Rectal smooth muscle tissue (tissue), 1 donor: ENCODE results near the gene ADD2.
"Not testable (repeated sequence)": the region's sequence is repeated elsewhere in the genome, so short reads cannot be mapped to it uniquely, and the experiment has no call there.

Experiments
- H3K27ac ChIP-seq: one replicate; pipeline ENCODE4 v1.7.0; 2013; ENCODE audit warnings: low read depth, low read length, inconsistent platforms
- H3K27me3 ChIP-seq: one replicate; pipeline ENCODE4 v1.7.0; 2013; ENCODE audit warnings: low read length; ENCODE audit not compliant: control insufficient read depth, insufficient read depth
- H3K36me3 ChIP-seq: one replicate; pipeline ENCODE4 v1.7.0; 2013; ENCODE audit warnings: low read length; ENCODE audit not compliant: control insufficient read depth, insufficient read depth
- H3K4me1 ChIP-seq: one replicate; pipeline ENCODE4 v1.7.0; 2013; ENCODE audit warnings: low read length; ENCODE audit not compliant: control insufficient read depth, insufficient read depth
- H3K4me3 ChIP-seq: one replicate; pipeline ENCODE4 v1.7.0; 2013; ENCODE audit warnings: low read length
- H3K9ac ChIP-seq: one replicate; pipeline ENCODE4 v1.7.0; 2013; ENCODE audit warnings: low read length

Gene ADD2

GRCh38 chr2:70643715-70644114 is 124.3 kb downstream of the ADD2 start:
- Histone ChIP-seq H3K9ac (no peak overlapping the region), H3K4me3 (no peak overlapping the region), H3K27ac (no peak overlapping the region), H3K27me3 (no peaks in the 10 kb centered on the region), H3K4me1 (no peaks in the 10 kb centered on the region), H3K36me3 (no peaks in the 10 kb centered on the region)

- Histone ChIP-seq H3K27me3 (no peaks in the 10 kb centered on the region), H3K4me3 (no peak overlapping the region), H3K36me3 (no peaks in the 10 kb centered on the region), H3K4me1 (no peaks in the 10 kb centered on the region), H3K27ac (no peak overlapping the region), H3K9ac (no peak overlapping the region)
Observed at GRCh38 chr2:70641263-70641784, 126.7 kb downstream of the ADD2 start.

- H3K4me1 ChIP-seq: no peaks in the 10 kb centered on the region
Observed at GRCh38 chr2:70639841-70640436, 128.1 kb downstream of the ADD2 start.

DNA sequence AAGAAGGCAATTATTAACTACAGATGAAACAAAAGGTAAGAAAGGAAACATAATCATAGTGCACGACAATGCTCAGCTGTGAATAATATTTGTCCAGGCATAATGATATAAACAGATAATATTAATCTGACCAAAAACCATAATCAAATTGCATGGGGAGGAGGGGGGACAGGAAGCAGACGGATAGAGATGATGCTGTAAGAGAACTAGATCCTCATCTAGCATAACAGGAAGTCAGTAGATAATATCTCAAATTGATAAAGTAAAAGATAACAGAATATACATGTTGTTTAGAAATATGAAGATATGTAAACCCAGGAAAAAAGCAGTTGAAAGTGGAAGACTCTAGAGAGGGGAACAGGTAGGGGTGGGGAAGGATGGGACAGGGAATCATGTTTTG is 129.4 kb downstream of the ADD2 start:
- Histone ChIP-seq H3K9ac (no peak overlapping the region), H3K4me1 (no peaks in the 10 kb centered on the region), H3K4me3 (no peak overlapping the region), H3K27me3 (no peaks in the 10 kb centered on the region), H3K36me3 (no peaks in the 10 kb centered on the region), H3K27ac (no peak overlapping the region)

More at GRCh38 chr2:70639841-70640436, 128.1 kb downstream of the ADD2 start:
- no peak overlapping the region for H3K4me3 ChIP-seq
- no peak overlapping the region for H3K27ac ChIP-seq
- H3K36me3 ChIP-seq: no peaks in the 10 kb centered on the region
- no peaks in the 10 kb centered on the region for H3K27me3 ChIP-seq
- no peak overlapping the region for H3K9ac ChIP-seq

DNA sequence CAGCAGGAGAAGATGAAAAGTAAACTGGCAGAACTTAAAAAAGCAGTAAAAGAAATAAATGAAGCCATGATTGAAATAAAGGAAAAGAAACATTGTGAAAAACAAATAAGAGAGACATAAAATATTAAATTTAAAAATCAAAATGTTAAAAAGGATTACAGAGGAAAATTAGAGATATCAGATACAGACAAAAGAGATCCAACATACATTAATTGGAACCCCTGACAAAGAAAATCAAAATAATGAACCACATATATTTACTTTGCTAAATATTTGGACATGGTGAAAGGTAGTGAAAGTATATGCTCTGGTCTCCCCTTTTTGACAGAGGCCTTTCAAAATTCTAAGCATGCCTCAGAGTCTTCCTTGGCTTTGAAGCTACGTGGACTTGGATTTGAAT is 134.5 kb downstream of the ADD2 start:
- no peaks in the 10 kb centered on the region for H3K27me3 ChIP-seq
- no peaks in the 10 kb centered on the region for H3K4me1 ChIP-seq
- no peak overlapping the region for H3K27ac ChIP-seq
- no peaks in the 10 kb centered on the region for H3K36me3 ChIP-seq
- H3K9ac ChIP-seq: no peak overlapping the region
- H3K4me3 ChIP-seq: no peak overlapping the region

DNA sequence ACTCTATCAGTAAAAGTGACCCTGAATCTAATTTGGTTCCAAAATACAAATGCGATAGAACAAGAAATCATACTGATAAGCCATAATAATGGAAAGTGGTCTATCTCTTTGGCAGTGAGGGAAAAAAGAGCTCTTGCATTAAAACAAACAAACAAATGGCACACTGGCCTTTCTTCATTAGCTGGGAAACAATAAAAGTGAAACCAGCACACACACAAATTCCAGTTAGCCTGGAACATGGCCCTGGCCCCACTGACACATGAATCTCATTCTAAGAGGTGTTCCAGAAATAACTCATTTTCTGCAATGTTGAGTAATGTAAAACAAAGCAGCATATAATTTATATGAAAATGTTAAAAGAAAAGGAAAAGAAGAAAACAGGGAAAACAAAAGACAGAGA is 135.0 kb downstream of the ADD2 start:
- no peak overlapping the region for H3K9ac ChIP-seq
- no peaks in the 10 kb centered on the region for H3K36me3 ChIP-seq
- no peaks in the 10 kb centered on the region for H3K4me1 ChIP-seq
- H3K4me3 ChIP-seq: no peak overlapping the region
- no peaks in the 10 kb centered on the region for H3K27me3 ChIP-seq
- no peak overlapping the region for H3K27ac ChIP-seq

DNA sequence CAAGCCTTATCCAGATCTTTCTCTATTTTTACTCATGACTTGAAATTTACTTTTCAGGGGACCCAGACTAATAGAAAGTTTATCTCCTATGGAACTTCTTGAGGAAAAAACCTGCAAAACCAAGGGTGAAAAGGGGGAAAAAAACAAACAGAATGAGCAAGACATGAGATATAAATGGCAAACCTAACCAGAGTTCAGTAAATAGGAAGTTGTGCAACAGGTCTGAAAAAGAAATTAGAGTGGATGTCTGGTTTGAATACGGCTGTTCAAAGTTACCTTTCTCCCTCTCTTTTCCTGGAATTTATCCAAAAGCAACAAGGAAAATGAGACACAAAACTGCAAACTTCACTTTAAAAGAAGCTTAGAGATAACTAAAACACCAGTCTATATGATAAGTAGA is 135.6 kb downstream of the ADD2 start:
- Histone ChIP-seq H3K9ac (no peak overlapping the region), H3K27ac (no peak overlapping the region), H3K4me1 (no peaks in the 10 kb centered on the region), H3K4me3 (no peak overlapping the region), H3K36me3 (no peaks in the 10 kb centered on the region), H3K27me3 (no peaks in the 10 kb centered on the region)

DNA sequence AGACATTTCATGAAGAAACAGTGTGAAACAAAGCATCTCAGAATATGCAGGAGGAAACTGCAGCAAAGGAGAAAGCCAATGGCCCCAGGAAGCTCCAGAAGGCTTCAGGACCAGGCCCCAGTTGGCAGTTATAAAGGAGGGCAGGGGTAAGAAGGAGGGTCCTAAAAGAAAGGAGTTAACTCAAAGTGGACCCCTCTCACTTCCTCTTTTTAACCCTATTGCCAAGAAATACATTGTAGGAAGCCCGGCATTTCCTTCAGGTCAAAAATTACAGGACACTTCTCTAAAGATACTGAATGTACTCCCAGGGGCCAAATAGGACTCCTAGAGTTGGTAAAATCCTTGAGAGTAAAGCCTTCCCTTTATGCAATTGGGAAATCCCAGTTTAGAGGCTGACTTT is 137.2 kb downstream of the ADD2 start:
- H3K36me3 ChIP-seq: no peaks in the 10 kb centered on the region
- H3K9ac ChIP-seq: no peak overlapping the region
- H3K4me1 ChIP-seq: no peaks in the 10 kb centered on the region
- H3K27ac ChIP-seq: no peak overlapping the region
- no peak overlapping the region for H3K4me3 ChIP-seq
- no peaks in the 10 kb centered on the region for H3K27me3 ChIP-seq

GRCh38 chr2:70627211-70627898 is 140.6 kb downstream of the ADD2 start:
- Histone ChIP-seq H3K36me3 (no peaks in the 10 kb centered on the region), H3K4me3 (no peak overlapping the region), H3K27me3 (no peaks in the 10 kb centered on the region), H3K9ac (no peak overlapping the region), H3K27ac (no peak overlapping the region), H3K4me1 (no peaks in the 10 kb centered on the region)

- no peak overlapping the region for H3K9ac ChIP-seq
- no peak overlapping the region for H3K4me3 ChIP-seq
- H3K27me3 ChIP-seq: no peaks in the 10 kb centered on the region
- no peaks in the 10 kb centered on the region for H3K36me3 ChIP-seq
- H3K27ac ChIP-seq: no peak overlapping the region
- H3K4me1 ChIP-seq: no peaks in the 10 kb centered on the region
Observed at GRCh38 chr2:70626254-70626990, 141.6 kb downstream of the ADD2 start.

DNA sequence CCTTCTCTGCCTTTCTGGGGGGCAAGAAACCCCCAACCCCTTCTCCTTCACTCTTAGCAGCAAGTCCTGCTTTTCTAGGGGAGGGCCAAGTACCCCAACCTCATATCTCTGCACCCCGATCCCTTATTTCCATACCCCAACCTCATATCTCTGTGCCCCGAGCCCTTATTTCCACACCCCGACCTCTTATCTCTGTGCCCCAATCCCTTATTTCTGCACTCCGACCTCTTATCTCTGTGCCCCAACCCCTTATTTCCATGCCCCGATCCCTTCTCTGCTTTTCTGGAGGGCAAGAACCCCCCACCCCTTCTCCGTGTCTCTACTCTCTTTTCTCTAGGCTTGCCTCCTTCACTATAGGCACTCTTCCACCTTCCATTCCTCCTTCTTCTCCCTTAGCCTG is 146.5 kb downstream of the ADD2 start:
- not testable (repeated sequence) for H3K4me3 ChIP-seq, H3K4me1 ChIP-seq, H3K9ac ChIP-seq, H3K36me3 ChIP-seq, H3K27ac ChIP-seq, H3K27me3 ChIP-seq

GRCh38 chr2:70620020-70620419 is 148.0 kb downstream of the ADD2 start:
- H3K27ac ChIP-seq: no peak overlapping the region
- no peak overlapping the region for H3K9ac ChIP-seq
- no peak overlapping the region for H3K4me3 ChIP-seq
- H3K36me3 ChIP-seq: no peaks in the 10 kb centered on the region
- H3K4me1 ChIP-seq: no peaks in the 10 kb centered on the region
- H3K27me3 ChIP-seq: no peaks in the 10 kb centered on the region
